NAMALWA (cell line): ENCODE data around the gene ADAM12.
A peak's percentile ranks its signal among the peaks of the same experiment; 100 is the strongest.
"Not testable (repeated sequence)": the region's sequence is repeated elsewhere in the genome, so short reads cannot be mapped to it uniquely, and the experiment has no call there.

Experiments used
- DNase-seq: peaks from one replicate; pipeline ENCODE4 v3.0.0-alpha.2; 2015; ENCODE audit warnings: low spot score

ADAM12 gene

GRCh38 chr10:126175641-126176262, 212.5 kb downstream of the ADAM12 start:
- DNase-seq, result no peak

- not testable (repeated sequence) for DNase-seq
These were observed 215.5 kb downstream of the ADAM12 start for GRCh38 chr10:126172755-126173154.

DNA sequence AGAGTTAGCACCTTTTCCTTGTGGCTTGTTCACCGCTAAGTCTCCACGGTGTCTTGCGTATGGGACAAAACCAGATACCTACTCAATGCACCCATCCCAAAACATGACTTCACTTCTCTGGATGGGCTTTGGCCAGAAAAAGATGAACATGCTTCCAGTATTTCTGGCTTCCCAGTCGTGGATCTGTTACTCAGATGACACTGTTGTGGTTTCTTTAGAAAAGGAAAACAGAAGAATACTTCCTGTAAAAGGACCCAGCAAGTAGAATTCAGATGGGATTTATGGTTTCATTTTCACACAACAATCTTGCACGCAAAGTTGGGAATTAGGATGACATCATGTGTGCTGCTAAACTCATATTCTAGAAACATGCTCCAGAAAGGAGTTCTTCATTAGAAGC, 216.7 kb downstream of the ADAM12 start:
- DNase-seq, result no peak

GRCh38 chr10:126170776-126171175, 217.5 kb downstream of the ADAM12 start:
- no peak for DNase-seq

DNA sequence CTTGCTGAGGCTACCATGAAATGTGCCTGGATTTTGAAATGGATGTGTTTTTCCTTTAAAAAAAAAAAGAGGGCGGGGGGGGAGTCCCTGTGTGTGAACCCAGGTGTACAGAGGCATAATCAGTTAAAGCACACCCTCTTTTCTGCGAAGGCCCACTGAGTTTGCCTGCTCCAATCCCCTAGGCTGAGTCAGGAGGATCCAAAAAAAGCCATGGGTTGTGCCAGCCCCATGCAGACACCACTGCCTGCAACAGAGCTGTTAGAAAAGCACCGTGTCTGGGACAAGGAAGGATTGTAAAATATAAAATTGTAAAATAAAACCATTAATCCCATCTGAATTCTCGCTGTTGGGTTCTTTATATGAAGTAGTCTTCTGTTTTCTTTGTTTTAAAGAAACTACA, 217.9 kb downstream of the ADAM12 start:
- no peak for DNase-seq

DNA sequence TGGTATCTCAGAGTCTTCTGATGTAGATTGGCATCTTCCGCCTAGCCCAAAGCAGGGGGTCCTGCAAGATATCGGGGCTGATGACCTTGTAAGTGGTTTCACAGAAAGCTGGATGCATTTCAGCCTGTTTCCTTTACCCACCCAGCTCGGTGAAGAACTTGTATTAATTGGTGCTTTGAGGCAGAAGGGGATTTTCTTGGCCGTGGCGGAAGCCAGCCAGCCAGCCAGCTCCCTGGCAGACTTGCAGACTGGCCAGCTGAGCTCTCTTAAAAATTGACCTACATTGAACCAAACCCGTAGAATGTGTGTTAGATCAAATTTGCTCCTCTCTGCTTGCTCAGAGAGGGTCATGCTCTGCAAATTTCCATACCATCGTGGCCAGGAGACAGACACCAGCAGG, 218.4 kb downstream of the ADAM12 start:
- DNase-seq, result no peak

GRCh38 chr10:126166797-126167196, 221.5 kb downstream of the ADAM12 start:
- DNase-seq, result no peak

GRCh38 chr10:126165874-126166273, 222.4 kb downstream of the ADAM12 start:
- no peak for DNase-seq

GRCh38 chr10:126163506-126163905, 224.8 kb downstream of the ADAM12 start:
- no peak for DNase-seq

- no peak for DNase-seq
These were observed 226.6 kb downstream of the ADAM12 start for GRCh38 chr10:126161691-126162090.

- DNase-seq, result peak; percentile 19
These were observed 227.2 kb downstream of the ADAM12 start for GRCh38 chr10:126160971-126161630.

DNA sequence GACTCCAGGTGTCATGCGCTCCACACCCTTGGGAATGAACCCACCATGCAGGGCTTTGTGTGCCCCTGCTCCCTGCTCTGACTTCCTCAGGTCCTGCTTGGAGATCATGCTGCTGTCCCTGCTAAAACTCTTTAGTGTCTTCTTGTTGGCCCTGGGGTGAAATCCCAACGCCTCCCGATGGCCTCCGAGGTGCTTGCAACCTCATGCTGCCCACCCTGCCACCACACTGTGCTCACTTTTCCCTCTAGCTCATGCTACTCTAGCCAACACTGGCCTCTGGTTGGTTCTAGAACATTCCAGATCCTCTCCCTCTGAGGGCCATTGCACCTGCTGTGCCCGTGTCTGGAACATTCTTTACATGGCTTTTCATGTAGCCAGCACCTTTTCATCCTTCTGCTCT, 227.7 kb downstream of the ADAM12 start:
- no peak for DNase-seq

- no peak for DNase-seq
These were observed 230.0 kb downstream of the ADAM12 start for GRCh38 chr10:126158133-126158892.

GRCh38 chr10:126157189-126157588, 231.1 kb downstream of the ADAM12 start:
- no peak for DNase-seq

DNA sequence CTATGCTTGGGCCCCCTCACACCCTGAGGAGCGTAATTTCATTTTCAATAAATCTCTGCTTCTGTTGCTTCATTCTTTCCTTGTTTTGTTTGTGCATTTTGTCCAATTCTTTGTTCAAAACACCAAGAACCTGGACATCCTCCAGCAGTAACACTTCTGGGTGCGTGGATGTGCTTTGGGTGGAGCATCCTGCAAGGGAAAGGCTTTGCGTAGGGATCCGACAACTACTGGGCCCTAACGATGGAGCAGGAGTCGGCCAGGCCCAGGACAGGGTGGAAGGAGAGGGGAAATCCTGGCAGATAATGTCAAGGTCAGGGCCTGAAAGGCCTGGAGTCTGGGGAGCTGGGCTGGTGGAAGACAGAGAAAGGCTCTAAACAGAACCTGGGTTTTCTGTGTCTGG, 231.8 kb downstream of the ADAM12 start:
- no peak for DNase-seq

GRCh38 chr10:126156012-126156411, 232.3 kb downstream of the ADAM12 start:
- no peak for DNase-seq

DNA sequence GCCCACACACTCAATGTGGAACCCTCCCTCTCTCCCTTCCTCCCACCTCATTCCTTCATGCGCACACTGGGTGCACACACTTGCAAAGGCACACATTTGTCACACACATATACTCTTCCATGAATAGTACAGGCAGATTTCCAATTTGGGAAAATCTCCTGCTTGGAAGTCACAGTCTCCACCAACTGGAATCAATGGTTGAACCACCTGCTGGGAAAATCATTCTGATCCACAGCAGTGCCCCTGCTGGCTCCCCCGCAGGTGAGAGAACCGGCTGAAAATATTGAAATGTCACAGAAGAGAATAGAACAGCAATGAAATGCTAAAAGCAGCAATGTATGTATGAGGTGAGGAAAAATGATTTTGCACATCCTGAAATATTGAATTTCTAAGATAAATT, 232.7 kb downstream of the ADAM12 start:
- no peak for DNase-seq

DNA sequence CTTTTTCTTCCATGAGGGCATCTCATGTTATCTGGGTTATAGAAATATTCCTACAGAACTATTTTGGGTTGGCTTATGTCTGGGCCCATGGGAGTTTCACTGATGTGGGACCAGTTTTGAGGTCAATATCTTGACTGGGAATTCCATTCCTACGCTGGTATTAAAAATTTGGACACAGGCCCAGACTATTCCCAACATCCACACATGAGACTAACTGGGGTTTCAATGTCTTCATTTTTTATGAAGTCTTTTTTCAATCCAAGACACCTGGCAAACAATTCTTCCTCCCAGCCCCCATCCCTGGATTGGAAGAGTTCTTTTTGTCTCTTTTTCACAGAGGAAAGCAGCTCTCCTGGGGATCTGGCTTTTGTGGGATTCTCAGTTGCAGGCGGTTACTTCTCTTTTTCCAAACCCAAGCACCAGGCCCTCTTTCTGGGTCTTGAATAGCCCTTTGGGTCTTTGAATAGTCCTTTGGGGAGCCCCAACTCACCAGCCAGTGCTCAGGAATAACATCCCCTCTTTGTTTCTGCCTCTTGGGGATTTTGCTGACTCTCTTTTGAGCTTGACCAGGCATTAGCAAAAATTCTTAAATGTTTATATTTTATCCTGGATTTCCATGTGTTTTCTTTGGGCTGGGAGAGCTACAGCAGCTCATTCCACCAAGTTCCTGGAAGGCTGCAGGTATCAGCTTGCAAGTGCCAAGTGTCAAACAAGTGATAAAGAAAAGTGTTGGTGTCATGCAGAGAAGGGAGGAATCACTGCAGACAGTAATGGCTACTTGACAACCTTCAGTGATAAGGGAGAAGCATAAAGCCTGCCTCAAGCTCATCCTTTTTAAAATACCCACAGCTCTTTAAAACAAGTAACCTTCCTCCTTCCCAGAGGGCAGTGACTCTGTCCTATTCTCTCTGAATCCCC, 234.3 kb downstream of the ADAM12 start:
- no peak for DNase-seq

DNA sequence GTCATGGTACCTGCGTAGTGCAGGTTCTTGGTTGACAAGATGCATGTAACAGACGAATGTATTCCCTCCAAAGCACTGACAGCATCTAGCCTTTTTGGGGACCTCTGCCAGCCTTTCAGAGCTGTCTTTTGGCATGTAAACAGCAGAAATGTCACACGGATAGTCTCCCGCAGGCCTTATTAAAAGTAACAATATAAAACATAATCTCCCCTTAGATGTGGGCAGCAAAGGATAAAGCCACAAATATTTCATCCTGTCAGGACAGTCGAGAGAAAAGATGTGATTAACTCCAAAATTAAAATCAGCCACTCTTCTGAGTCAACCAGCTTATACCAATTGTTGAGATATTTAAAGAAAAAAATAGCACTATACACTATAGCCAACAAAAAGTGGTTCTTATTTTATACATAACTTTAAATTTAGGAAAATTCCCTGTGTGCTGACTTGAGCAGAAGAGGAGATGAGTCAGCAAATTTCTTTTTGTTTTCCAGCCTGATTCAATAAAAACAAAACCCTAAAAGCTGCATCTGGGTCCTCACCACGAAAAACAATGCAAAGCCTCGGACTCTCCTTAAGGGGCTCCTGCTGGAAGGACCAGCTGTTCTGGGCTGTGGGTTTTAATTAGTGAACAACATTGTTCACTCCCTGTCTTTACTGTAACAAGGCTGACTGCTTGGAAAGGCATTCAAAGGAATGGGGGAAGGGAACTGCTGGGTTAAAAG, 240.2 kb downstream of the ADAM12 start:
- no peak for DNase-seq

DNA sequence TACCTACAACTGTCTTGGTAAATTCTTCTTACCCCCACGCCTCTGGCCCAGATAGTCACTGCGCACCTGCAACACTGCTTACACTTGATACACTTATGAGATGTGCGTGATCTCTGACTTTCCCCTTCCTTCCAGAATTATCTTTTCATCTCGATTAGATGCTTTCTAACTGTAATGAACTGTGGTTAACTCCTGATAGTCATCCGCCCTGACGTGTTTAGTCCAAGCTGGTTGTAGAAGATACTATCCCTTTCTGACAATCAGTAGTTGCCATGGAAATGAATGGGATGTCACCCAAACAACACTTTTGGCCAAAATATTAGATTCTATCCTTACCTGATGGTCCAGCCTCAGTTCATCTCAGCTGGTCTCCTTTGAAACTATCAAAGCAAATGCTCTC, 241.5 kb downstream of the ADAM12 start:
- DNase-seq, result no peak

- DNase-seq, result no peak
These were observed 245.2 kb downstream of the ADAM12 start for GRCh38 chr10:126143117-126143516.
